Fibroblast of lung (primary cell): Measurements from ENCODE around the gene OVOL2.

ENCODE experiments used
- EZH2 ChIP-seq: IDR thresholded peaks from 2 replicates; pipeline ENCODE4 v1.5.1; 2012; ENCODE audit warnings: low read length, control low read depth, mild to moderate bottlenecking; ENCODE audit errors: missing control alignments
- TF ChIP-seq, protein P1 (sequence below), 2 donors: IDR thresholded peaks in 1 of 2; conservative IDR thresholded peaks in 1 of 2; 1 replicate in 1 of 2; 2 replicates in 1 of 2; pipeline ENCODE4 v1.5.1; 2011 to 2012; ENCODE audit warnings: low read length in 2 of 2, control low read depth in 1 of 2, inconsistent platforms in 1 of 2, low read depth in 1 of 2, mild to moderate bottlenecking in 1 of 2

- TF ChIP-seq EZH2 = no peak
- TF ChIP-seq, protein P1, sequence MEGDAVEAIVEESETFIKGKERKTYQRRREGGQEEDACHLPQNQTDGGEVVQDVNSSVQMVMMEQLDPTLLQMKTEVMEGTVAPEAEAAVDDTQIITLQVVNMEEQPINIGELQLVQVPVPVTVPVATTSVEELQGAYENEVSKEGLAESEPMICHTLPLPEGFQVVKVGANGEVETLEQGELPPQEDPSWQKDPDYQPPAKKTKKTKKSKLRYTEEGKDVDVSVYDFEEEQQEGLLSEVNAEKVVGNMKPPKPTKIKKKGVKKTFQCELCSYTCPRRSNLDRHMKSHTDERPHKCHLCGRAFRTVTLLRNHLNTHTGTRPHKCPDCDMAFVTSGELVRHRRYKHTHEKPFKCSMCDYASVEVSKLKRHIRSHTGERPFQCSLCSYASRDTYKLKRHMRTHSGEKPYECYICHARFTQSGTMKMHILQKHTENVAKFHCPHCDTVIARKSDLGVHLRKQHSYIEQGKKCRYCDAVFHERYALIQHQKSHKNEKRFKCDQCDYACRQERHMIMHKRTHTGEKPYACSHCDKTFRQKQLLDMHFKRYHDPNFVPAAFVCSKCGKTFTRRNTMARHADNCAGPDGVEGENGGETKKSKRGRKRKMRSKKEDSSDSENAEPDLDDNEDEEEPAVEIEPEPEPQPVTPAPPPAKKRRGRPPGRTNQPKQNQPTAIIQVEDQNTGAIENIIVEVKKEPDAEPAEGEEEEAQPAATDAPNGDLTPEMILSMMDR (conservative IDR thresholded peaks at IDR 0.05 in 1 of 2, IDR thresholded peaks at IDR 0.05 in 1 of 2; ENCODE audit: low read depth in 1 of 2, low read length in 2 of 2) = no peak
Measured at GRCh38 chr20:18039063-18039462, 18.7 kb downstream of the OVOL2 start.
